ENCODE results near the gene VMO1. TPM values are rescaled to one million over a fixed set of nuclear protein-coding genes. Genes with fewer than 3 reads are reported as not detected.

VMO1 gene
- total RNA-seq, 1 donor from 2014 or later: 1.6 TPM

DNA sequence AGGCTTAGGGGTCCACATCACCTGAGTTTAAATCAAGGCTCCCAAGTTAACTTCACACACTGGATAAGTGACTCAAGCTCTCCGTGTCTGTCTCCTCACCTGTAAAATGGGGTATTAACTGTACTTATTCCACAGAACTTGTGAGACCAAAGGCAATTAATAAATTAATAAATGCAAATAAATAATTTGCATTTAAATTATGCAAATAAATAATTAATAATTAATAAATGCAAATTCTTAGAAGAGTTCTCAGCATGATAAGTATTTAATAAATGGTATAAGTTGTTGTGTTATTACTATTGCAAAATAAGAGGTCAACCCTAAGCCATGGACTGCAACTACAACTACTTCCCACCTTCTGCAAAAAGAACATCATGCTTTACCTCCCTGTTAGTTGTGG lies 32.8 kb downstream of the VMO1 start:
- DNase-seq: no peak

- DNase-seq: no peak
Measured at GRCh38 chr17:4751932-4752331, 34.2 kb downstream of the VMO1 start.

DNA sequence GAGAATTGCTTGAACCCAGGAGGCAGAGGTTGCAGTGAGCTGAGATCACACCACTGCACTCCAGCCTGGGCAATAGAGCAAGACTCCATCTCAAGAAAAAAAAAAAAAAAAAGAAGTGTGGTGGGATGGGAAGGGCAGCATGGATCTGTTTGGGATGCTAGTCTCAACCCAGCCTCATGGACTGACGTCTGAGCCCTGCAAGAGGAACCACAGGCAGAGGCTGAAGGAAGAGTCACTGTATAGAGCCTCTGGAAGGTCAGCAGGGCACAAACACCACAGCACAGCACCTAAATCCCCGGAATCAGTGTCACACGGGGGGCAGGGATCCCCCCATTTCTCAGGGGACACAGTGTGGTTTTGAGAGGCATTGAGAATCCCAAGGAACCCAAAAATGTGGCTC lies 35.6 kb downstream of the VMO1 start:
- no peak for DNase-seq

GRCh38 chr17:4748686-4749085 lies 37.5 kb downstream of the VMO1 start:
- no peak for DNase-seq

- peak; percentile 45 for DNase-seq
Measured at GRCh38 chr17:4747847-4748246, 38.3 kb downstream of the VMO1 start.

DNA sequence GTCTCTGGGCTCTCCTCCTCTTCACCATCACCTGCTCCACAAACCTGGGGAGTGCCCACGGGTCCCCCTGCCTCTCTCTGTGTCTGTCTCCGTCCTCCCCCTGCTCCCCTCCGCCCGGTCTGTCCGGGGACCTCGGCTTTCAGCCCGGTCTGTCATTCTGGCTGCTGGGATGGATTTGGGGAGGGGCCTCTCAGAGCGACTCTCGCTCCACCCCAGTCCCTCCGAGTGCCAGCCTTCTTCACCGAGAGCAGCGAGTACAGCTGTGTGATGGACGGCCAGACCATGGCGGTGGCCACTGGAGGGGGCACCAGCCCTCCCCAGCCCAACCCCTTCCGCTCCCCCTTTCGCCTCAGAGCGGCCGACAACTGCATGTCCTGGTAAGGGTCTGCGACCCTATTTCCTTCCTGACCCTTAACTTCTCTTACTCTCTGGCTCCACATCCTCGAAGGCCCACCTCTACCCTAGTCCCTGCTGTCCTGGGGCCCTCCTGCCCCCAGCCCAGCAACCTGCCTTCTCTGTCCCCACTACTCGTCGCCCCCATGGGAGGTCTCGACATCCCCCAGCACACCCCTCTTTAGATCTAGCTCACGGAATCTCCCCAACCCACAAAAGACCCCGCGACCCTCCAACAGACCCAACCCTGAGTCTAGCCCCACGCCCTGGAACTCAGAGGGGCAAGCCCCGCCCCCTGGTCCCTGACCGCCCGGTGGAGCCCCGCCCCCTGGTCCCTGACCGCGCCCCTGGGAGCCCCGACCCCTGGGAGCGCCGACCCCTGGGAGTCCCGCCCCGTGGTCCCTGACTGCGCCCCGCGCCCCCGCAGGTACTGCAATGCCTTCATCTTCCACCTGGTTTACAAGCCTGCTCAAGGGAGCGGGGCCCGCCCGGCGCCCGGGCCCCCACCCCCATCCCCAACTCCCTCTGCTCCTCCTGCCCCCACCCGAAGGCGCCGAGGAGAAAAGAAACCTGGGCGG lies 40.9 kb downstream of the VMO1 start:
- DNase-seq: no peak

- no peak for DNase-seq
Measured at GRCh38 chr17:4743898-4744297, 42.3 kb downstream of the VMO1 start.

GRCh38 chr17:4743216-4743615 lies 42.9 kb downstream of the VMO1 start:
- no peak for DNase-seq

GRCh38 chr17:4742629-4743028 lies 43.5 kb downstream of the VMO1 start:
- DNase-seq: no peak

DNA sequence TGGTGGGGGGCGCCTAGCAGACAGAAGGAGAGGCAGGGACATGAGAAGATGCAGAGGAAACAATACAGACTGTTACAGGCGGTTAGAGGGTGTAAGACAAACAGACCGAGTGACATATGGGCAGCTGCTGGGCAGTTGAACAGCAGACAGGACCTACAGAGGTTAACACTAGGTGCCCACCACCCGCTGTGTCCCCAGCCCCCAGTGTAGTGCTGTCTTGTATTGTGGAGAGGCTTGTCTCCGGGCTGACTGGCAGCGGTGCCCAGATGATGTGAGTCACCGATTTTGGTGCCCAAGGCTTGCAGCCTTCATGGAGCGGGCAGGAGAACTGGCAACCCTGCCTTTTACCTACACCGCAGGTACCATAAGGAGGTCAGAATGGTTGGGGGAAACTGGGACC lies 44.0 kb downstream of the VMO1 start:
- DNase-seq: no peak

GRCh38 chr17:4741544-4741943 lies 44.6 kb downstream of the VMO1 start:
- DNase-seq: no peak

- no peak for DNase-seq
Measured at GRCh38 chr17:4740584-4740983, 45.6 kb downstream of the VMO1 start.

DNA sequence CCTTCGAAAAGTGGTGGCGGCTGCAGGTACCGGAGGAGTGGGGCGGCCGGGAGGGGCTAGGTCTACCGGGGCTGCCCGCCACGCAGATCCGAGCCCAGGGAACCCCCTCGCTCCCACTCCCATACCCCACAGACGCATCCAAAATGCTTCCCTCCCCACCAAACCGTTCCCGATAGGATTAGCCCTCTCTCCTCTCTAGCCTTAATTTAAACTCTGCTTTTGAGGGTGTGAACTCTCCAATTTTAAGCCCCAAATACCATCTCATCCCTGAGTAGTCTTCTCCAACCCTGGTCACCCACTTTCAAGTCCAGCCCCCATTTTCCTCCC lies 46.2 kb downstream of the VMO1 start:
- no peak for DNase-seq

DNA sequence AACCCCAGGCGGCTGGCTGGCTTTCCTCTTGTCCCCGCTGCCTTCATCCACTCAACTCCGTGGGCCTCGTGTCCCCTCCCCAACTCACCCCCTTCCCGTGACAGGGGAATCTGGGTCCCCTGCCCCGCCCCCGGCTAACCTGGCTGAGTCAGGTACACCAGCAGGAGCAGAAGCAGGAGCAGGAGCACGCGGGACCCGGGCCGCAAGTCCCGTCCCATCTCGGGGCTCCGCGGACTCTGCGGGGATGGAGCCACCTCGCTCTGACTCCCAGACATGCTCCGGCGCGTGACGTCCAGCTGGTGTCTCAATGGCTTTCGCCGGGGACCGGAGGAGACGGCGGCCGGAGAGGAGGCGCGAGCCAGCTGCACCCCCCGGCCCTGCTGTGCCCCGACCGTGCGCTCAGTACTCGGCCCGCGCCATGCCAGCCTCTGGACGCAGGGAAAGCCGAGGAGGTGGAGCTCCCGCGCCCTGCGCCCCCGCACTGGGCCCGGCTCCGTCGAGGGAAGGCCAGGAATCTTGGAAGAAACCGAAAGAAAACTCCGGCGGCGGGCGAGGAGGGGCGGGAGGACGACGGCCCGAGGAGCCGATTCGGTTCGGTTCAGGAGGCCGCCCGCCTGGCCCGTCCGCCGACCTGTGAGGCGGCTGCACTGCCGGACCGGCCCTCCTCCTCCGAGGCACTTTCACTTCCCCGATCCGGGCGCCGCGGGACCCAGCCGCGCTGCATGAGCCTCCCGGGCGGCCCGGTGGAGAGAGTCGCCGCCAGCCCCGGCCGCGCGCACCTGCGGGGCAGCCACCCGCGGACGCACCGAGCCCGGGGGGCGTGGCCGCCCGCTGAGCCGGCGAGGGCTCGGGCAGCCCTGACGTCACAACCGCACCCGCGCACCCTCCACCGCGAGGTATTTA lies 46.8 kb downstream of the VMO1 start, which contains the start of the genes CXCL16 and ZMYND15:
Gene CXCL16 (minus strand): TSS at position 807 of the 903 bp plus-strand sequence. CDS start 589 bp downstream, at position 218.
Gene ZMYND15 (plus strand): TSS at position 712 of the 903 bp plus-strand sequence. CDS start 716 bp downstream, outside the sequence.
- no peak for DNase-seq

GRCh38 chr17:4738136-4739121 lies 47.7 kb downstream of the VMO1 start:
- no peak for DNase-seq

- DNase-seq: peak; percentile 20
Measured at GRCh38 chr17:4735876-4736651, 50.1 kb downstream of the VMO1 start.
